Endothelial cell of umbilical vein (primary cell): ENCODE results near the gene ATG13.

Source experiments
- EZH2 ChIP-seq: IDR thresholded peaks from 2 replicates; pipeline ENCODE4 v1.6.1; 2012; ENCODE audit warnings: borderline replicate concordance, low read depth, mild to moderate bottlenecking, moderate library complexity, low read length, inconsistent platforms; ENCODE audit not compliant: severe bottlenecking
- MAX ChIP-seq: IDR thresholded peaks from 2 replicates; pipeline ENCODE4 v1.6.1; 2011; ENCODE audit not compliant: insufficient read depth, insufficient read length
- POLR2A ChIP-seq: IDR thresholded peaks from 2 replicates; pipeline ENCODE4 v1.6.1; 2012; ENCODE audit warnings: low read depth, mild to moderate bottlenecking, control low read depth, low read length
- POLR2AphosphoS5 ChIP-seq: IDR thresholded peaks from 2 replicates; pipeline ENCODE4 v1.6.1; 2012; ENCODE audit warnings: low read depth, mild to moderate bottlenecking, control low read depth, low read length, moderate library complexity; ENCODE audit not compliant: insufficient read depth
- TF ChIP-seq, protein P1 (sequence below), 2 donors: IDR thresholded peaks; 1 replicate in 1 of 2; 2 replicates in 1 of 2; pipeline ENCODE4 v1.5.1; 2011; ENCODE audit warnings: low read length in 2 of 2, mild to moderate bottlenecking in 2 of 2, moderate library complexity in 2 of 2, control low read depth in 1 of 2, inconsistent platforms in 1 of 2, low read depth in 1 of 2; ENCODE audit not compliant: insufficient read depth in 1 of 2; ENCODE audit errors: extremely low read depth in 1 of 2

GRCh38 chr11:46628961-46629360 is 11.6 kb downstream of the ATG13 start:
- TF ChIP-seq, protein P1, sequence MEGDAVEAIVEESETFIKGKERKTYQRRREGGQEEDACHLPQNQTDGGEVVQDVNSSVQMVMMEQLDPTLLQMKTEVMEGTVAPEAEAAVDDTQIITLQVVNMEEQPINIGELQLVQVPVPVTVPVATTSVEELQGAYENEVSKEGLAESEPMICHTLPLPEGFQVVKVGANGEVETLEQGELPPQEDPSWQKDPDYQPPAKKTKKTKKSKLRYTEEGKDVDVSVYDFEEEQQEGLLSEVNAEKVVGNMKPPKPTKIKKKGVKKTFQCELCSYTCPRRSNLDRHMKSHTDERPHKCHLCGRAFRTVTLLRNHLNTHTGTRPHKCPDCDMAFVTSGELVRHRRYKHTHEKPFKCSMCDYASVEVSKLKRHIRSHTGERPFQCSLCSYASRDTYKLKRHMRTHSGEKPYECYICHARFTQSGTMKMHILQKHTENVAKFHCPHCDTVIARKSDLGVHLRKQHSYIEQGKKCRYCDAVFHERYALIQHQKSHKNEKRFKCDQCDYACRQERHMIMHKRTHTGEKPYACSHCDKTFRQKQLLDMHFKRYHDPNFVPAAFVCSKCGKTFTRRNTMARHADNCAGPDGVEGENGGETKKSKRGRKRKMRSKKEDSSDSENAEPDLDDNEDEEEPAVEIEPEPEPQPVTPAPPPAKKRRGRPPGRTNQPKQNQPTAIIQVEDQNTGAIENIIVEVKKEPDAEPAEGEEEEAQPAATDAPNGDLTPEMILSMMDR (IDR thresholded peaks at IDR 0.05; ENCODE audit: extremely low read depth in 1 of 2, insufficient read depth in 1 of 2, low read depth in 1 of 2, low read length in 2 of 2): no peak
- TF ChIP-seq MAX: no peak
- no peak for TF ChIP-seq POLR2AphosphoS5
- no peak for TF ChIP-seq POLR2A
- no peak for TF ChIP-seq EZH2
